DMS53 treated with DMSO at 0.1 percent for 48 hours (cell line): ENCODE results near the gene RABEP1.

Experiments used
- DNase-seq: peaks from one replicate; lab custom pipeline; 2025; ENCODE audit not compliant: unreplicated experiment; lab: John Stamatoyannopoulos, UW

RABEP1 gene

GRCh38 chr17:5355421-5356129, 73.5 kb downstream of the RABEP1 start:
- peak; percentile 52 for DNase-seq

- DNase-seq, result no peak
Measured at GRCh38 chr17:5361426-5361825, 79.3 kb downstream of the RABEP1 start.

- DNase-seq, result no peak
Measured at GRCh38 chr17:5362162-5362811, 80.2 kb downstream of the RABEP1 start.

- DNase-seq, result no peak
Measured at GRCh38 chr17:5364156-5364555, 82.1 kb downstream of the RABEP1 start.

GRCh38 chr17:5364696-5365095, 82.6 kb downstream of the RABEP1 start:
- no peak for DNase-seq

- DNase-seq, result no peak
Measured at GRCh38 chr17:5365831-5366230, 83.7 kb downstream of the RABEP1 start.

- no peak for DNase-seq
Measured at GRCh38 chr17:5370411-5370810, 88.3 kb downstream of the RABEP1 start.

GRCh38 chr17:5373112-5373511, 91.0 kb downstream of the RABEP1 start:
- no peak for DNase-seq

- DNase-seq, result no peak
Measured at GRCh38 chr17:5378566-5379207, 96.6 kb downstream of the RABEP1 start.

GRCh38 chr17:5379351-5380107, 97.4 kb downstream of the RABEP1 start:
- no peak for DNase-seq

GRCh38 chr17:5380491-5381135, 98.5 kb downstream of the RABEP1 start:
- DNase-seq, result no peak

- no peak for DNase-seq
Measured at GRCh38 chr17:5381542-5381941, 99.5 kb downstream of the RABEP1 start.

GRCh38 chr17:5391678-5392077, 109.6 kb downstream of the RABEP1 start:
- DNase-seq, result no peak

- DNase-seq, result no peak
Measured at GRCh38 chr17:5396612-5397011, 114.5 kb downstream of the RABEP1 start.

GRCh38 chr17:5399767-5400166, 117.7 kb downstream of the RABEP1 start:
- DNase-seq, result no peak

GRCh38 chr17:5405400-5405799, 123.3 kb downstream of the RABEP1 start:
- DNase-seq, result no peak

GRCh38 chr17:5408186-5408585, 126.1 kb downstream of the RABEP1 start:
- no peak for DNase-seq

GRCh38 chr17:5410594-5411272, 128.6 kb downstream of the RABEP1 start:
- no peak for DNase-seq

- no peak for DNase-seq
Measured at GRCh38 chr17:5413682-5414081, 131.6 kb downstream of the RABEP1 start.

GRCh38 chr17:5416901-5417300, 134.8 kb downstream of the RABEP1 start:
- DNase-seq, result no peak
